GM18507 (cell line): ENCODE data around the gene KMT2E.

ENCODE experiments used
- DNase-seq: peaks from one replicate; pipeline ENCODE4 v3.0.0; 2011; ENCODE audit warnings: low read depth; ENCODE audit not compliant: insufficient read length; ENCODE audit errors: extremely low spot score
- FAIRE-seq: peaks from 2 replicates; lab custom pipeline; 2011; peaks lifted over from hg19 to GRCh38; lab: Jason Lieb, UNC

The KMT2E gene

DNA sequence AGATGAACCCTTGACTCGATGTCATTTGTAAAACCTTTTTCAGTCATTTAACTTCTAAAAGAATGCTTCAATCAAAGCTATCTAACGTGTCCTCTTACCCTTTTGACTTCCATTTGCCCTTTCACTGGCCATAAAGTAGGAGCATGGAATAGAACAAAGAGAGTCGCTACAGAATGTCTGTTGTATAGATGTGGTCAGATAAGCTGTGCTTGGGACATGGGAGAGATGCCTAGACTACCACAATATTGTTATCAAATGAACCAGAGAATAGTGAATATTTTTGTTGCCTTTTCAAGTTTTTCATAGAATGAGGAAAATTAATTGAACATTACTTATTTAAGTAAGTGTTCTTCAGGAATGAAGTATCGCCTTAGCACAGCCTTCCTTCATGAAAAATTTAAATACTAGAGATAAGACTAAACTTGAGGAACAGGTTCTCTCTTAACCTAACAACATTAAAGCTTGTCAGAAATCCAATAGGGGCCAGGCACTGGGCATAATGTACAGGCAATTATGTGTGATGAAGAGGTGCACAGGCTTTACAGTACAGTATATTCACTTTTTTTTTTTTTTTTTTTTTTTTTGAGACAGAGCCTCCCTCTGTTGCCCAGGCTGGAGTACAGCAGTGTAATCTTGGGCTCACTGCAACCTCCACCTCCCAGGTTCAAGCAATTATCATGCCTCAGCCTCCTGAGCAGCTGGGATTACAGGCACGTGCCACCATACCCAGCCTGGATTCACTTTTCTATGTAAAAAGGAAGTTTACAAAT, 7.5 kb upstream of the KMT2E start:
- FAIRE-seq = no peak

DNA sequence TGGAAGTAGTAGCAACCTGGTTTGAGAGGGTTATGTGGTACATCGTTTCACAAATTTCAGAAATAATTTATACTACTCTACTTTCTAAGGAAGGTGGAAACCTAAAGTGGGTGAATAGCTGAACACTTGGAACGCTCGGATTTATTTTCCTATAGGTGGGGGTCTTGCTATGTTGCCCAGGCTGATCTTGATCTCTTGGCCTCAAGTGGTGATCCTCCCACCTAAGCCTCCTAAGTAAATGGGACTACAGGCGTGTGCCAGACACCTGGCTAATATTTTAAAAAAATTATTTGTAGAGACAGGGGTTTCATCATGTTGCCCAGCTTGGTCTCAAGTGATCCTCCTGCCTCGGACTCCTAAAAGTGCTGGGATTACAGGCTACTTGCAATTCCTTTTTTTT, 6.7 kb upstream of the KMT2E start:
- no peak for DNase-seq
- FAIRE-seq = no peak

More for the DNA sequence above, 7.5 kb upstream of the KMT2E start:
- no peak for DNase-seq

DNA sequence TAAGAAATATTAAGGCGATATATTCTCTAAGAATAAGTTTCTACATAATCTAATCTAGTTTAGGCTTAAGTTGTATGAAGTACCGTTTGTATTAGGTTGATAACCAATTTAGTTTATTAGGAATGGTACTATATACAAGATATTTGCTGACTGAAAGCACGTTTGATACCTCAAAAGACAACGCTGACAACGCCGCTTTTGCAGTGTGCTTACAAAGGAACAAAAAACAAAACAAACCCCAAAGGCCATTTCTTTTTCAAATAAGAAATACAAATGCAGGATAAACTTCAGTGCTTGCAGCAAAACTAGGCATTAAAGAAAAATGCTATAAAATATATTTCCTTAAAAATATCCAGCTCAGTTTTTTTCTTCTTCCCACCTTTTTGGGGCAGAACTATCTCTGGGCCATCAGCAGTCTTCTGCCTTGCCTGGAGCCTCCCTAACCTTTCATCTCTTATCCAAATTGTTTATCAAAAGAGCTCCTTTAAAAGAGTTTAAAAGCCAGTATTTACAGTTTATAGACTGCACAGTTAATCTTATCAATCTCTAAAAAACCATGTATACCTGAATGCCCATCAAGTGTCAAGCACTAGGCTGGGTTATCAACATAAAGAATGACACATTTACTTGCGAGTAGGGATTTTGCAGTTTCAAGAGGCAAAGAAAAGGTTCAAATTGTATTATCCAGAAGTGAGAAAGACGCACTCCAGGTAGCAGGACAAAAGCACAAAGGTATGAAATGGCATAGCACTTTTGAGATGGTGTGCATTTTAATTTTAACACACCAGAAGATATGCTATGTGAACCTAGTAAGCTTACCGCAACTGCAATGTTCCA, 4.1 kb upstream of the KMT2E start:
- DNase-seq (no peak), FAIRE-seq (no peak)

DNA sequence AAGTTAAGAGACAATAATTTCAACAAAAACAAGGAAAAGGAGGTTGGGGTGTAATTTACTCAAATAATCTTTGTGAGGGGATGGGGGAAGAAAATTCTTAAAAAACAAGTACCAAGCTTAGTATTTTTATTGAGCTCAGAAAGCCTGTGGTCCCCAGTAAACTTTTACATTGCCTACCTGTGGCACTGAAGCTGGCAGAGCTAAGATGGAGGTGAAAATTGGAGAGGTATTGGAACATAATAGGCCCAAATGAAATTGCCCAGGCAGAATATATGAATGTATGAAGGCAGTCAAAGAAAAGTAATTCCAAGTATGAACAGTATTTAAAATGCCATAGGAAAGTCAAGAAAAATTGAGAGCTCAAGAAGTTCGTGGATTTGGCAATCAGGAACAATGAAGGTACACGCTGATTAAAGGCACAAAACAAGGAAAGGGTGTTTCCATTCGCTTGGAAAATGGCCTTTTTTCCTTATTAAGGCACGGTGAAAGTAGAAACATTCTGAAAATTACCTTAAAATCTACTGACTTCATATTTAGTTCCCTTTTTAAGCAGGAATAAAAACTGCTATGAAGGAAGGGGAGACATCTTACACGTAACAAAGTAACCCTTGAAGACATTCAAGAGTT, 3.4 kb upstream of the KMT2E start:
- no peak for FAIRE-seq
- no peak for DNase-seq

DNA sequence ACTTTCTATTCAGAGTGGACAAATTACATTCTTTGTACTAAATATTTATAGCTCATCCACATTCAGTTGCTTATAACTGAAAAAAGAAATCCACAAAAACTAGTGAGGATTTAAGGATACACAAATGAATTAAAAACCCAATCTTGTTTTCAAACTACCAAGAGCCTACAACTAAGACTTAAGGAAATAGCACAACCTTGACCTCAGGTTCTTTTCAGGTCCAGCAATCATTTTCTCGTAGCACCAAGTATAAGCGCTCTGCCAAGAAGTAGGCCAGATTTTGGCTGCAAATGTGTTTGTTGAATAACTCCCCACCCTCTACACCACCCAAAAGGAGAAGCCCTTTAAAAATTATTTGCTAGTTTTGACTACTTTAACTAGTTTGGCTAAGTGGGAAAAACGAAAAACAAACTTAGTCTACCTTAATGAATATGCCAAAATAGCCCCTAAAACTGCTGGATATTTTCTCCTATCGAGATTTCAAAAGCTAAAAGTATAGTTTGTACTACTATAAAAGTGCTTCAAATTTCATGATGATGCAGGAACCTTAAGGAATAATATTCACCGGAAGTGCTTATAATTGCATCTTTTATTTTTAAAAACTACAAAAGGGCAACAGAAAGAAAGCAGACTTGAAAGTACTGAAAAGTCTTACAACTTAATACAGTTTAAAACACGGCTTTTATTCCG, 2.7 kb upstream of the KMT2E start:
- no peak for FAIRE-seq

DNA sequence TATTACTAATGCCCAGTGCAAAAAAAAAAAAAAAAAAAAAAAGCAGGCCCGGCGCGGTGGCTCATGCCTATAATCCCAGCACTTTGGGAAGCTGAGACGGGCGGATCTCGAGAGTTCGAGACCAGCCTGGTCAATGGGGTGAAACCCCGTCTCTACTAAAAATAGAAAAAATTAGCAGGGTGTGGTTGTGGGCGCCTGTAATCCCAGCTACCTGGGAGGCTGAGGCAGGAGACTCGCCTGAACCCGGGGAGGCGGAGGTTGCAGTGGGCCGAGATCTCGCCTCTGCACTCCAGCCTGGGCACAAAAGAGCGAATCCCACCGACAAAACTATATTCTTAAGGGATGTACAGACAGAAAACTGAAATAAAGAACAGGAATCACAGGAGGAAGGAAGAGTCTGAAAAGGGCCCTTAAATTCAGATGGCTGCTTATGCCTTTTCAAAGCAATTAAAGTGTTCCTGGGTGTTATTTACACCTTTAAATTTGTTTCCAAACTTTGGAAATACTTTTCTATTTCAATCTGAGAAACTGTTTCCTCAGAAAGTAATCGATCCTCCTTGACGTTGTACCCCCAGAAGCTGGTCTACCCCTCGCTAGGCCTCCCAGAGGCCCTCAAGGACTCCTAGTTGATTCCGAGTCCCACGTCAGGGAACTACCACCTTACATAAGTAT, 2.0 kb upstream of the KMT2E start:
- FAIRE-seq (no peak), DNase-seq (no peak)

More for the DNA sequence above, 2.7 kb upstream of the KMT2E start:
- no peak for DNase-seq

DNA sequence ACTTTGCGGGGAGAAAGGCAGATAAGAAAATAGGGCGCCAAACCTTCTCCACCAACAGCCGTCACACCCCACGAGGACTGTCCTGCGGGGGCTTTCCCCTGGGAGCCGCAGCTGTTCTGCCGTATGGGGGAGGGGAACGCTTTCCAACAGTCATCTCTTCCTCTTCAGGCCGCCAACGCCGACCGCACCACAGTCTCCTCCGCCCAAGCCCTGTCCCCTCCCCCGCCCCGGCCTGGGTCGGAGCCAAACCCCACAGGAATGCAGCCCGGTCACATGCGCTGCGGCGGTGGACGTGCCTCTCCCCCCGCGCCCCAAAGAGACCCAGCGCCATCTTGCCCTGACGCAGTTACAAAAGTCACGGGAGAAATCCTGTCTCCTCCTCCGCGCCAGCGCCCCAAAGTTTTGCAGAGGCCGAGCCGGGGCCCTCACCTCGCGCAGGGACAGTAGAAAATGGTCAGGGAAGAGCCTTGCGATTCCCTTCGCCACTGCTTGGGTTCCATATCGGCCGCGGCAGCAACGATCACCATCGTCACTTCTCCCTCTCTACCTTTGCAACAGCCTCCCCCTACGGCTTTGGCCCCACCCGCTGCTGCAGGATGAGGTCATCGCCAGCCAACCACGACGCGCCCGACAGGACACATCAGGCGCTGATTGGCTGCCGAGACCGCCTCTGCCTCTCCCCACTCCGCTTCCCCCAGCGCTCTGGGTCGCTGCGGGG, 1.3 kb upstream of the KMT2E start:
- FAIRE-seq = peak; percentile 93

DNA sequence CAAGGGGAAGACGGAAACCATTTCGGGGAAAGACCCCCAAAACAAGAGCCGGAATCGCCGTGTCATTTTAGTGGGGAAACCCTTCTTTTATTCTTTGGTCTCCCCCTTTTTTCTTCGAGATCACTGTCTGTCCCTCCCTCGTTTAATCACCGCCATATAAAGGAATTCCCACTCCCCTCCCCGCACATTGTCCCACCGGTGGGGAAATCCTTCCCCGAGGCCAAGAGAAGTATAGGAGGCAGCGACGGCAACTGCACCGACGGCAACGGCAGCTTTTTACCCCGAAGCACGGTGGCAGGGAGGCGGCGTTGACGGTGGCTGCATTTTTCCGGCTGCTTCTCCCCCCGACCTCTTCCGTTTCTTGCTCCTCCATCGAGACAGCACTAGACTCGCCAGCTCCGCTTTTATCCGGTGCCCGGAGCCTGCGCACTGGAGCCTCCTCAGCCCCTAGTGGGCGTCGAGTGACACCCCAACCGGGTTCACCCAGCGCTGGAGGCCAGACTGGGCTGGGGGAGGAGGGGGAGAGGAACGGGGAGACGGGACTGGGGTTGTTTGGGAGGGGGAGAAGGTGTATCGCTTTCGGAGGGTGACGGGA, 687 bp upstream of the KMT2E start:
- FAIRE-seq (peak; percentile 74), DNase-seq (peak; percentile 76)

More for the DNA sequence above, 1.3 kb upstream of the KMT2E start:
- DNase-seq = peak; percentile 87

DNA sequence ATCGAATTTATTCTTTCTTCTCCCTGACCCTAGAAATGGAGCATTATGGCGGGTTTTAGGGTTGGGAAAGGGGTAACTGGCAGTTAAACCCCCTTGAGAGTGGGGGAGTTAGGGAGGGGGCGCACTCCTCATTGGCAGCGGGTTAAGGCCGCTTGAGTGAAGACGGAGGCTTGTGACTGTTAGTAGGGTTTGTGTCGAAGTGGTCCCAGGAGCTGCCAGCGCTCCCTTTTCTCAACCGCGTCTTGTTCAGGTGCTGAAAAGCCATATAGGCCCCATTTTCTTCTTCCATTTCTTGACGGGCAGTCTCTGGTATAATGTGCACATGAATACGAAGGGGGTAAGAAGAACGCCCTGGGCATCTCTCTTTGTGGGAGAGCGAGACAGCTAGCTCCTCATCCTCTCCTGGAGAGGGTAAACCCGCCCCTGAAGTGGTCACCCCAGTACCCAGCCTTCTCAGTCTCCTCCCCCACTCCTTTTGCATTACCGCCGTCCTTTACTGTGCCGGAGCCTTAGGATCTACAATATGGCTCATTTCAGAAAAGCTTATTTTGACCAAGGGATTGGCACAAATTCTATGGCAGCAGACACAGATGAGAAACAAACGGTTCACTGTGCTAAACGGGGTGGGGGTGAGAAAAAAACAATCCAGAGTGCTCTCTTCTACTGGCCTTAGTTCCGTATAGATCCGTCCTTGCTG, 836 bp downstream of the KMT2E start:
- no peak for DNase-seq
- peak; percentile 66 for FAIRE-seq

DNA sequence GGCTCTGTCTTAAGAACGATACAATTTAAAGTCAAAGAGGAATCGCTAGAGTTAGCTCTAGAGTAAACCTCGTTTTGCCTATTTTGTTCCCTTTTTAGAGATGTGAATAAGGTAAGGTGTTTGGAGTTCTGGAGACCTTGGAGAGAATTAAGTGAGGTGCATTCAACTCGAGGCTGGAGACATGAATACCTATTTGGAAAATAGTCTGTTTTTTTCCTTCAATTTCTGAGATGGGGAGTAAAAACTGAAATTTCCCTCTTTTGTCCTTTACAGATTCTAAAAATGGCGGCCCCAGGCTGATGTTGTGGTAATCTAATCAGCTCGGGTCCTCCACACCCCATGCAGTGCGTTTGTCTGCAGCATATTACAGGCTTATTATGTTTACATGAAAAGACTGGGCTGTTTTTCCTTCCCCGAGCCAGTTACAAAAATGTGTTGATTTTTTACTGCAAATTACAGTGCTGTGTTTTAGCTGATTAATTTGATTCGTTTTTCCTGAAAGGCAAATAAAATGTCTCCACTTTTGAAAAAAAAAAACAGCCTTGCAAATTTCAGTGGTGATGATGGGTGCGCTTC, 1.5 kb downstream of the KMT2E start:
- DNase-seq (no peak), FAIRE-seq (no peak)

DNA sequence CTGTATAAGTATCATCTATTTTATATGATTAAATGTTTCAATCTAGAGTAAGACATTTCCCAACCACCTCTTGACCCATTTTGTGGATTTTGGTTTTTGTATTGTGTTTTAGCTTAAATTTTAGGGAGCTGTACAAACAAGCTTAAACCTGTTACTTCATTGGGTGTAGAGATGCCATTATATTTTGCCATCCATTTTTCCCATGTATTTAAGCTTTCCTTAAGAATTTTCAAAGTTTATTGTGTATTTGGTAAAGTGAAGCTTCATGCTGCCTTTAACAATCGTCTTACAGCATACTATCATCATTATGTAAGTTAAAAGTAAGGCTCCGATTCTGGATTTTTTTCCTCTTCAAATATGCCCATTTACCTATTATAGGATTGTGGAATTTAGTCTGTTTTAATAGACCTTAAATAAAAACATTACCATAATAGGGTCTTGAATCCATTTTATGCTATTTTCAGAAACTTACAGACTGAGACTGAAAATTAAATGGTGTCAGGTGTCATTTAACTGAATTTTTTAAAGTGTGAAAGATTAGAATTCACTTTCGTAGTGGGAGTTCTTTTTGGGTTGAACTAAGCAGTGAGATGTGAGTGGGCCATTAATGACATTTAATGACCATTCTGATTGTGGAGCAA, 2.2 kb downstream of the KMT2E start:
- FAIRE-seq (peak; percentile 21), DNase-seq (no peak)

DNA sequence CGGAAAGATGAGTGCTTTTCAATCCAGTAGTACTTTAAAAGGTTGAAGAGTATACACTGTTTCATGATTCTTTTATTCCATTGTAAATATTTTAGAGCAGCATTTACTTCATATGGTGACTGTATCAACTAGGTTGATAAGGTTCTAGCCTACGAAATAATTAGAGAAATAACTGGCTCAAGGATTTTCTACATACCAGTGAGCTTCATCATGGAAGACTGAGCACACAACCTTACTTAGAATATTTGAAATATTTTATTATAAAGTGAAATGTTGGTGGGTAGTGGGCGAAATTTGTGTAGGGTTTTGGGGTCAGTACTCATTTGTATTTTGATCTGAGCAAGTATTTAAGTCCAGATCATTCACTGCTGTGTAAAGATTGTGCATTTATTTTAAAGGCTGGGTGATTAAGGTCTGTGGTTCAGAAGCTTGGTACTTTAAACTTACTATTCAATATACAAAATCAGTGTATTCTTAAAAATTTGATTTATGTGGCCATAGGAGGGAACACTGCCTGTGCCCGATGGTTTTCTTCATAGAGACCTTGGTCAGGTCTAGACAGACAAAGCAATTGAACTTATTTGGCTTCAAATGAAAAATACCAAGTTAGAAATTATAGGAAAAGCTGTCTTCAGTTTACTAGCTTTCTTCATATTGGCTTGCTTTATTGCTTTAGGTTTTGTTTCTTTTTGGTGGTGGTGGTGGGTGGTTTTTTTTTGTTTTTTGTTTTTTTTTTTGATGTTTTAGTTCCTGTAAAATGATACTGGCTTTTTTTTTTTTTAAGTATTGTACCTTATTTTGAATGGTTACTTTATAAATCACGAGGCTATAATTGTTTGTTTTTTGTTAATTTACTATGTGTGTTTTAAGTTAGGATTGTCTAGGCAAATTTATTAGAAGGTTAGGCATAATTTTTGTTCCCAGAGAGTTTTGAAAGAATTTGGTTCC, 3.0 kb downstream of the KMT2E start:
- FAIRE-seq = no peak

DNA sequence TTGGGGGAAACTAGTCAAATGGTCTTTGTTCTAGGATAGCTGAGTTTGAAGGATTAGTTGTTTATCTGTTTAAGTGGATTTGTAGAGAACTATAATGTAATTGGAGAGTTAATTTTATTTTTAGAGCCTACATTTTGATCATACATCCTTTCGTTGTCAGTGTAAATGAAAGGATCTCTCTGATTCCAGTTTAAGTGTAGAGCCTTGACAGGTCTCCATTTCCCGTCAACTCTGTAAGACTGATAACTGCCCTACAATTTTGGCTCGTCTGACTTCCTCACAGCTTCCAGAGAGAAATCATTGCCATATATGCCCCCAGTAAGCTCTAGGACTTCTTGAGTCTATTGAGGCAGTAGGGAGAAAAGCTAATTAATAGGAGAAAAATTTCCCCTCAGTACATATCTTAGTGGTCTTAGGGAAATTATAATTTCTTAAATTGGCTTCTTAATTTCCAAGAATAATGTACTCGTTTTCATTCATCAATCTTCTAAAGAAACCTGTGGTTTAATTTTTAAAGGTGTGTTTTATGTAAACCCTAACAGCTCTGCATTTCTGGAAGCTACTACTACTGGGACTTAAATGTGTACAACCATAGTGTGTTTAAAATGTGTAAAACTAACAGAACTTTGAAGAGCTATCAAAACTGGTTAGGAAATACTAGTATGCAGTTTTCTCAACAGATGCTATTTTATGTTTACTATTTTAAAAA, 3.8 kb downstream of the KMT2E start:
- FAIRE-seq = peak; percentile 35
- no peak for DNase-seq

More for the DNA sequence above, 3.0 kb downstream of the KMT2E start:
- DNase-seq = no peak

DNA sequence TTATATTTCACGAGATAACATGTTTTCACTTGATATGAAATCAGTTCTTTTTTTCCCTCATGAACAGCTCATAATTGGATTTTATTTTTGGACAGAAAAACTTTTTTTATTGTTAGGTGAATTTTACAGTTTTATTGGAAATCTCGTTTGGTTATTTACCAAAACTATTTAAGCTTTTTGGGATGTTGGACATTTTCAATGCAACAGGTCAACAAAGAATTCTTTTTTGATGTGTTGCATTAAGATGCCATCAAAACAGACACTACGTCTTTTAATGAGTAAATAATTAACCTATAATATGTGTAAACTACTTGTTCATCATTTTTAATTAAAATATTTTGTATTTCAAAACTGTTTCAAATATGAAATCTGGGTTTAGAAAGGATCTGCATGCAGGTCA, 5.3 kb downstream of the KMT2E start:
- DNase-seq (no peak), FAIRE-seq (no peak)

DNA sequence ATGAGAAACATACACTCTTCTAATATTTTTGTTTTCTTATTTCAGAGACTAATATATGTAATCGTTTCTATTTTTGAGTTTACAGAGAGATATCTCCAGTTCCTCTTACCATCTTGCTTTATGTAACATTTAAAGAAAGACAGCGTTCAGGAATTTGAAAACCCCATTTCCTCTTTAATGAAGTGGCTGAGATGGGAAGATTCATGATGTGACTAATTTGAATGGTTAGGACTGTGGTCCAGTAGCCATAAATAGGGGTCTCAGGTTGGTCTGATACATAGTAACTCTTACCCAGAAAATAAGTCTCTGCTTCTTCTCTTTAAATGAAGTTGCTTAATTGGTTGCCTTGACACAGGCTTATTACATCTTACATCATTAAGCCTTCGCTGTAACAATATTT, 6.9 kb downstream of the KMT2E start:
- peak; percentile 67 for FAIRE-seq

More for the DNA sequence above, 6.9 kb downstream of the KMT2E start:
- DNase-seq = no peak
